Breast epithelium (tissue), 3 donors: ENCODE results near the gene AIM2.

Source experiments
- CTCF ChIP-seq, 3 donors: fragments of 450-650 bp; IDR thresholded peaks; one replicate each; pipeline ENCODE4 v1.5.1; 2016 to 2017; ENCODE audit warnings: antibody characterized with exemption in 3 of 3, mild to moderate bottlenecking in 3 of 3, moderate library complexity in 3 of 3
- POLR2A ChIP-seq: fragments of 450-650 bp; IDR thresholded peaks from one replicate; pipeline ENCODE4 v1.6.1; 2016; ENCODE audit warnings: antibody characterized with exemption, mild to moderate bottlenecking, moderate library complexity
- POLR2AphosphoS5 ChIP-seq, 3 donors: sonication (generic); formaldehyde crosslinking; IDR thresholded peaks; one replicate each; pipeline ENCODE4 v1.6.1; 2017; ENCODE audit warnings: antibody characterized with exemption in 3 of 3

GRCh38 chr1:159067699-159068621 is 8.6 kb downstream of the AIM2 start:
- TF ChIP-seq CTCF (IDR thresholded peaks at IDR 0.05) = no peak
- TF ChIP-seq POLR2A = no peak
- TF ChIP-seq POLR2AphosphoS5 (IDR thresholded peaks at IDR 0.05) = no peak
